ENCODE measurements around the gene KLK2.

The KLK2 gene

DNA sequence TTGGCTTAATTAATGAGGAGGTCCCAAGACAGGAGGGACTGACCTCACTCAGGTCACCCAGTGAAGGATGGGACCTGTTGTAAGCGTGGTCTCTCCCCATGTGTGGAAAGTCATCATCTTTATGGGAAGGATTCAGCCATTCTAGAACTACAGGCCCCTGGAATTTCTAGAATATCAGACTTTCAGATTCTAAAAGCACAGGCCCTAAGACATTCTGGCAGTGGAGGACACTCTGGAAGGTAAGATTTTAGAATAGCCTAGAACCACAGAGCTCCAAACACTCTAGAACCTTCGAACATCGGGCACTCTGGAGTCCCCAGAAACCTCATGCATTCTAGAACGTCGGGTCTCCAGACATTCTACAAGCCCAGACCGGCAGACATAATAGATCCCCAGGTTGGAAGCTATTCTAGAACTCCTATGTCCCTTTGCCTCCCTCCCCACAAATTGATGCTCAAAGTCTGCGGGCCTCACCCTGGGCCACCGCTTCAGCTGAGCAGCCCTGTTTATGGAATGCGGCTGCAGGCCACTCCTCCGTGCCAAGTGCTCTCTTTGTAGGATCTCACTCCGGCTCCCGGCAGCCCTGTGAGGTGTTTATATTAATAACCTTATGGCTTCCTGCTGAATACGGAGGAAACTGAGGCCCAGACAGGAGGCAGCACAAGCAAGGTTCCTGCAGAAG is 38.0 kb upstream of the KLK2 start:
- no peak for DNase-seq (ENCODE audit: insufficient read length, low spot score)
- TF ChIP-seq POLR2A (IDR thresholded peaks at IDR 0.05; ENCODE audit: low read depth, low read length) (no peak), TAF1 (IDR thresholded peaks at IDR 0.05; ENCODE audit: low read depth, low read length) (no peak), POU2F2 (IDR thresholded peaks at IDR 0.05; ENCODE audit: low read depth, low read length) (no peak), POLR2AphosphoS5 (IDR thresholded peaks at IDR 0.05; ENCODE audit: low read depth, low read length) (no peak), SPI1 (IDR thresholded peaks at IDR 0.05; ENCODE audit: low read depth, low read length) (no peak)
- no peak for FAIRE-seq

DNA sequence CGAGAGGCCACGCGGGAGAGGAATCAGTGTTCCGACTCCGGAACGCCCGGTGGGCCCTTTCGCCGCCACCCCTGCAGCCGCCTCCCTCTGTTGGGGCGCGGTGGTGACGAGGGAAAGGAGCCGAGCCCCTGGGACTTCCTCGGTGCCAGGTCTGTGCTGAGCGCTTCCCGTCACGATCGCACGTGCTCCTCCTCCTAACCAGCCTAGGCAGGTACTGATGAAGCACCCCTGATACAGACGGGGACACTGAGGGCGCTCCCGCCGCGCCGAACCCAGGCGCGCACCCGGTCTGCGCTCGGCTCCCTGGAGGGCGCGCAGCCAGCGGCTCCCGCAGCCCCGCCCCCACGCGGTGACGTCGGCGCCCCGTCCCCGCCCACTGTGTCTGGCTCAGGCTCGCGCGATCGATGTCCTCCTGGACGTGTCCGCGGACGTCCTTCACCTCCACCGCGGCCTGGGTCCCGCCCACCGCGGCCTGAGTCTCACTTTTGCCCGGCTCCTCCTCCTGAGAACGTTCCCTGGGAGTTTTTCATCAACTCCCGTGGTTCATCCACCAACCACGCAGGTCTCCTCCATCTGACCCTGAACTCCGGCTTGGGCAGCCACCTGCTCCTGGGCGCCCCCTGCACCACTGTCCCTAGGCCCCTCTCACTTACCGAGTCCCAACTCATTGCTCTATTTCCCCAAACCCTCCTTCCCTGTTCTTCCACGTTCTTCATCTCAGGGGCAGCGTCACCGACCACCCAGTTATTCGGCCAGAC is 37.3 kb upstream of the KLK2 start:
- peak; percentile 97 for FAIRE-seq
- TF ChIP-seq TAF1 (IDR thresholded peaks at IDR 0.05; ENCODE audit: low read depth, low read length), result no peak
- 0 out of 2 replicates have a peak, but pooled peaks have one; percentile 47 for TF ChIP-seq POLR2AphosphoS5 (IDR thresholded peaks at IDR 0.05; ENCODE audit: low read depth, low read length)
- TF ChIP-seq POLR2A (IDR thresholded peaks at IDR 0.05; ENCODE audit: low read depth, low read length), result peak; percentile 64
- DNase-seq (ENCODE audit: insufficient read length, low spot score), result peak; percentile 88

DNA sequence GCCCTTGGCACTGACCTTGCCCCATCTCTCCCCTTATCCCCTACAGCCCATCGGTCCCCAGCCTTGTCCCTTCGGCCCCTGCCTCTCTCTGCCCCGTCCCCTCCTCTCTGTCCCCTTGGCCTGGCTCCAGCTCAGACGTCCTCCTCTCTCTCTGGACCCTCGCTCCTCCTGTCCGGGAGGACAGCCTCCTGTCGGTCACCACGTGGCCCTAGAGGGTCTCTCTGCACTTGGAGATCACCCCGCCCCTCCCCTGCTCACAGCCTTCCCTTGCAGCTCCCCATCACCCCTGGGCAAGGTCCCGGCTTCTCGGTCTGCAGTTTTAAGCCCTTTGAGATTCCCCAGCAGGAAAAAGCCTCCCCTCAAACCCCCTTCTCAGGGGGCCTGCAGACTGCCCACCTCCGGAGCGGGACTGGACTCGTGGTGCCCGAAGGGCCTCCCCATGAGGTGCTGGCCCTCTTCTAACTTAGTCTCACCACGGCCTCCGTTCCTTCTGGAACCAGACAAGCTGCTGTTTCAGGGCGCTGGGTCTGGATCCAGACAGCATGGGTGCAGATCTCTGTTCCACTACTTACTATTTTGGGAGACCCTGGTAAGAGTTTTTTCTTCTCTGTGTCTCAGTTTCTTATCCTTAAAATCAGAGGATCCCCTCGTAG is 36.6 kb upstream of the KLK2 start:
- FAIRE-seq (no peak), DNase-seq (ENCODE audit: insufficient read length, low spot score) (no peak)
- no peak for TF ChIP-seq POU2F2 (IDR thresholded peaks at IDR 0.05; ENCODE audit: low read depth, low read length)
- TF ChIP-seq POLR2AphosphoS5 (IDR thresholded peaks at IDR 0.05; ENCODE audit: low read depth, low read length), result no peak
- TF ChIP-seq SPI1 (IDR thresholded peaks at IDR 0.05; ENCODE audit: low read depth, low read length), result no peak
- TF ChIP-seq PAX5 (IDR thresholded peaks at IDR 0.05; ENCODE audit: insufficient read depth, low read length, severe bottlenecking), result no peak
- TF ChIP-seq POLR2A (IDR thresholded peaks at IDR 0.05; ENCODE audit: low read depth, low read length), result no peak
- no peak for TF ChIP-seq TAF1 (IDR thresholded peaks at IDR 0.05; ENCODE audit: low read depth, low read length)

DNA sequence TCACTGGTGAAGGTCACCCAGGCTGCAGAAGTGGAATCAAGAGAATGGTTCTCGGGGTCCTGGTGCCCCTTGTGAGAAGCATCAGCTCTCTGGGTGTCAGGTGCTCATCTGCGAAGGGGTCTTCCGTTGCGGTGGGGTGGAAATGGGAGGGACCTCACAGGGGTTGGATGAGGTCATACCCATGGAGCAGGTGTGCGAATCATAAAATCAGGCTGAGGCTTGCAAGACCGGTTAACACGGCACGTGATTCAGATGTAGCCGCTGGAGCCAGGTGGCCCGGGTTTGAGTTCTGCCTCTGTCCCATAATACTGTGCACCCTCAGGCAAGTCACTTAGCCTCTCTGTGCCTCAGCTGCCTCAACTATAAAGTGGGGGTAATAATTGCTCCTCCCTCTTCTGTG is 35.9 kb upstream of the KLK2 start:
- FAIRE-seq, result peak; percentile 40
- no peak for DNase-seq (ENCODE audit: insufficient read length, low spot score)
- TF ChIP-seq POLR2AphosphoS5 (IDR thresholded peaks at IDR 0.05; ENCODE audit: low read depth, low read length), result no peak
- no peak for TF ChIP-seq TAF1 (IDR thresholded peaks at IDR 0.05; ENCODE audit: low read depth, low read length)
- TF ChIP-seq PAX5 (IDR thresholded peaks at IDR 0.05; ENCODE audit: insufficient read depth, low read length, severe bottlenecking), result no peak
- no peak for TF ChIP-seq SPI1 (IDR thresholded peaks at IDR 0.05; ENCODE audit: low read depth, low read length)
- TF ChIP-seq POU2F2 (IDR thresholded peaks at IDR 0.05; ENCODE audit: low read depth, low read length), result no peak
- no peak for TF ChIP-seq POLR2A (IDR thresholded peaks at IDR 0.05; ENCODE audit: low read depth, low read length)

DNA sequence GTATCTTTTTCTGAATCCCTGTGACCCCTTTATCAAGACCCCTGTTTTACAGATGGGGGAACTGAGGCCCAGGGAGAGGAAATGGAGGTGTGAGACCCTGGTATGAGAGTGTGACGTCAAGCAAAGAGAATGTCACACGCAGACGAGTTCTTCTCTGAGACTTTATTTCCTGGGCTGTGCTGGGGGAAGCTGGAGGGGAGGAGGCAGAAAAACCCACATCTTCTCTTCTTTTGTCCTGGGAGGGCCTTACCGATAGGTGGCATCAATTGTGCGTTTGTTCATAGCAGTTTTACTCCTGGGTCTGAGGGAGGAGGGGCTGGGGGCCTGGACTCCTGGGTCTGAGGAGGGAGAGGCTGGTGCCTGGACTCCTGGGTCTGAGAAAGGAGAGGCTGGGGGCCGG is 35.0 kb upstream of the KLK2 start:
- no peak for TF ChIP-seq POLR2AphosphoS5 (IDR thresholded peaks at IDR 0.05; ENCODE audit: low read depth, low read length)
- TF ChIP-seq POLR2A (IDR thresholded peaks at IDR 0.05; ENCODE audit: low read depth, low read length), result no peak
- no peak for TF ChIP-seq SPI1 (IDR thresholded peaks at IDR 0.05; ENCODE audit: low read depth, low read length)
- no peak for TF ChIP-seq TAF1 (IDR thresholded peaks at IDR 0.05; ENCODE audit: low read depth, low read length)
- no peak for TF ChIP-seq PAX5 (IDR thresholded peaks at IDR 0.05; ENCODE audit: insufficient read depth, low read length, severe bottlenecking)
- no peak for TF ChIP-seq POU2F2 (IDR thresholded peaks at IDR 0.05; ENCODE audit: low read depth, low read length)
- peak; percentile 75 for FAIRE-seq
- no peak for DNase-seq (ENCODE audit: insufficient read length, low spot score)

DNA sequence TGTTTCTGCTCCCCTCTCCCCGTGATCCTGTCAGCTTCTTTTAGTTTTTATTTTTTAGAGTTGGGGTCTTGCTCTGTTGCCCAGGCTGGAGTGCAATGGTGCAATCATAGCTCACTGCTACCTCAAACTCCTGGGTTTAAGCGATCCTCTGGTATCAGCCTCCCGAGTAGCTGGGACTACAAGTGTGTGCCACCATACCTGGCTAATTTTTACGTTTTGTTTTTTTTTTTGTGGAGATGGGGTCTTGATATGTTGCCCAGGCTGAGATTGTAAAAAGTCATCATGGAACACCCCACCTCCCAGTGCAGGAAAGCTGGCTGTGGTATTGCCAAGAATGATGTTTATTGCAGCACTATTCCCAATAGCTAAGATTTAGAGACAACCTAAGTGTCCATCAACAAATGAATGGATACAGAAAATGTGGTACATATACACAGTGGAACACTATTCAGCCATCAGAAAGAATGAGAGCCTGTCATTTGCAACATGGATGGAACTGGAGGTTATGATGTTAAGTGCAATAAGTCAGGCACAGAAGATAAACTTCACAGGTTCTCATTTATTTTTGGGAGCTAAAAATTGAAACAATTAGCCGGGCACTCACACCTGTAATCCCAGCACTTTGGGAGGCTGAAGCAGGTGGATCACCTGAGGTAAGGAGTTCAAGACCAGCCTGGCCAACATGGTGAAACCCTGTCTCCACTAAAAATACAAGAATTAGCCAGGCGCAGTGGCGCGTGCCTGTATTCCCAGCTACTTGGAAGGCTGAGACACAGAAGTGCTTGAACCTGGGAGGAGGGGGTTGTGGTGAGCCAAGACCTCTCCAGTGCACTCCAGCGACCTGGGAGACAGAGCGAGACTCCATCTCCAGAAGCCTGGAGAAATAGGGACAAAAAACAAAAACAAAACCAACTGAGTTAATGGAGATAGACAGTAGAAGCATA is 33.3 kb upstream of the KLK2 start:
- FAIRE-seq, result no peak
- no peak for DNase-seq (ENCODE audit: insufficient read length, low spot score)
- TF ChIP-seq TAF1 (IDR thresholded peaks at IDR 0.05; ENCODE audit: low read depth, low read length), result no peak
- no peak for TF ChIP-seq PAX5 (IDR thresholded peaks at IDR 0.05; ENCODE audit: insufficient read depth, low read length, severe bottlenecking)
- no peak for TF ChIP-seq POU2F2 (IDR thresholded peaks at IDR 0.05; ENCODE audit: low read depth, low read length)

DNA sequence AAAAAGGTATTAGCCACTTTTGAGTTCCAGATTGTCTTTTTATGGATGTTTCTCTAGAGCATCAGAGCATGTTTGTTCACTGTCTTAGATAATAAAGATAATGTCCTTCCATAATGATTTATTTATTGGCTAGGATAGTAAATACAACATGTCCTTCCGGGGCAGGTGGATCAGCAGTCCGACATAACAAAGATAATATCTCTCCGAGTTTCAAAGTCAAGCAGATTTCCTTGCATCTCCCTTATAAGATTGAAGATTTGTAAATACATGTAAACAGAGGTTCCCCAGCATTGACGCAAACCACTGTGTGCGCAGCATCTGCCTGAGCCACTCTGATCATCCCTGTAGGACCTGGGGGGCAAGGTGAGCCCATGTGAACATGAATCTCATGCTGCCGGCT is 31.1 kb upstream of the KLK2 start:
- no peak for TF ChIP-seq TAF1 (IDR thresholded peaks at IDR 0.05; ENCODE audit: low read depth, low read length)
- TF ChIP-seq POLR2A (IDR thresholded peaks at IDR 0.05; ENCODE audit: low read depth, low read length), result no peak
- no peak for TF ChIP-seq SPI1 (IDR thresholded peaks at IDR 0.05; ENCODE audit: low read depth, low read length)
- no peak for TF ChIP-seq POU2F2 (IDR thresholded peaks at IDR 0.05; ENCODE audit: low read depth, low read length)
- TF ChIP-seq PAX5 (IDR thresholded peaks at IDR 0.05; ENCODE audit: insufficient read depth, low read length, severe bottlenecking), result no peak
- no peak for TF ChIP-seq POLR2AphosphoS5 (IDR thresholded peaks at IDR 0.05; ENCODE audit: low read depth, low read length)
- no peak for DNase-seq (ENCODE audit: insufficient read length, low spot score)
- FAIRE-seq, result no peak

DNA sequence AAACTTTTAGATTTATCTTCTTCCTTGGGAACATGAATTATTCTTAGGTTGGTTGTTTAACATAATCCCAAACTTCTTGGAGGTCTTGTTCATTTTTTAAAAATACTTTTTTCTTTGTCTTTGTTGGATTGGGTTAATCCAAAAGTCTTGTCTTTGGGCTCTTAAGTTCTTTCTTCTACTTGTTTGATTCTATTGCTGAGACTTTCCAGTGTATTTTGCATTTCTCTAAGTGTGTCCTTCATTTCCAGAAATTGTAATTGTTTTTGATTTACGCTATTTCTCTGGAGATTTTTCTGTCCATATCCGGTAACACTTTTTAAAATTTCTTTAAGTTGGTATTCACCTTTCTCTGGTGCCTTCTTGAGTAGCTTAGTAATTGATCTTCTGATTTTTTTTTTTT is 30.0 kb upstream of the KLK2 start:
- TF ChIP-seq POLR2AphosphoS5 (IDR thresholded peaks at IDR 0.05; ENCODE audit: low read depth, low read length) (no peak), SPI1 (IDR thresholded peaks at IDR 0.05; ENCODE audit: low read depth, low read length) (no peak), POLR2A (IDR thresholded peaks at IDR 0.05; ENCODE audit: low read depth, low read length) (no peak), PAX5 (IDR thresholded peaks at IDR 0.05; ENCODE audit: insufficient read depth, low read length, severe bottlenecking) (no peak), TAF1 (IDR thresholded peaks at IDR 0.05; ENCODE audit: low read depth, low read length) (no peak), POU2F2 (IDR thresholded peaks at IDR 0.05; ENCODE audit: low read depth, low read length) (no peak)
- DNase-seq (ENCODE audit: insufficient read length, low spot score), result no peak
- no peak for FAIRE-seq
